GM19438 (cell line): ENCODE data around the gene CASP8.
"Not testable (repeated sequence)": the region's sequence is repeated elsewhere in the genome, so short reads cannot be mapped to it uniquely, and the experiment has no call there.

Experiments used
- ATAC-seq: cut with Tn5 transposase; IDR thresholded peaks from one replicate; pipeline ENCODE4 v1.9.1; 2021; ENCODE audit warnings: low read depth; ENCODE audit not compliant: unreplicated experiment

Gene CASP8

GRCh38 chr2:201266629-201267028 is 6.3 kb downstream of the CASP8 start:
- no peak for ATAC-seq

GRCh38 chr2:201267278-201268030 is 7.1 kb downstream of the CASP8 start:
- no peak for ATAC-seq

GRCh38 chr2:201269764-201270163 is 9.4 kb downstream of the CASP8 start:
- ATAC-seq: no peak

GRCh38 chr2:201270293-201271001 is 10.1 kb downstream of the CASP8 start:
- ATAC-seq: no peak

GRCh38 chr2:201271917-201272316 is 11.6 kb downstream of the CASP8 start:
- ATAC-seq: no peak

- ATAC-seq: no peak
These were observed 13.1 kb downstream of the CASP8 start for GRCh38 chr2:201273330-201273983.

- no peak for ATAC-seq
These were observed 14.7 kb downstream of the CASP8 start for GRCh38 chr2:201275069-201275468.

- ATAC-seq: no peak
These were observed 15.7 kb downstream of the CASP8 start for GRCh38 chr2:201275990-201276389.

GRCh38 chr2:201276511-201276910 is 16.2 kb downstream of the CASP8 start:
- no peak for ATAC-seq

- no peak for ATAC-seq
These were observed 18.7 kb downstream of the CASP8 start for GRCh38 chr2:201279079-201279478.

- ATAC-seq: no peak
These were observed 20.1 kb downstream of the CASP8 start for GRCh38 chr2:201280191-201281040.

- ATAC-seq: no peak
These were observed 25.2 kb downstream of the CASP8 start for GRCh38 chr2:201285499-201285898.

- ATAC-seq: not testable (repeated sequence)
These were observed 30.3 kb downstream of the CASP8 start for GRCh38 chr2:201290457-201291148.

GRCh38 chr2:201298462-201299052 is 38.2 kb downstream of the CASP8 start:
- ATAC-seq: no peak

- ATAC-seq: not testable (repeated sequence)
These were observed 39.6 kb downstream of the CASP8 start for GRCh38 chr2:201299929-201300328.

- ATAC-seq: no peak
These were observed 47.5 kb downstream of the CASP8 start for GRCh38 chr2:201307876-201308275.

GRCh38 chr2:201308914-201309313 is 48.6 kb downstream of the CASP8 start:
- ATAC-seq: no peak

GRCh38 chr2:201313362-201313761 is 53.0 kb downstream of the CASP8 start:
- no peak for ATAC-seq

GRCh38 chr2:201319511-201319910 is 59.2 kb downstream of the CASP8 start:
- no peak for ATAC-seq

GRCh38 chr2:201320257-201320656 is 59.9 kb downstream of the CASP8 start:
- no peak for ATAC-seq
